GM19395 (cell line): ENCODE measurements around the gene MTARC2.

Experiments
- ATAC-seq: cut with Tn5 transposase; IDR thresholded peaks from one replicate; pipeline ENCODE4 v1.9.1; 2021; ENCODE audit warnings: mild to moderate bottlenecking, moderate library complexity; ENCODE audit not compliant: unreplicated experiment

MTARC2 gene

DNA sequence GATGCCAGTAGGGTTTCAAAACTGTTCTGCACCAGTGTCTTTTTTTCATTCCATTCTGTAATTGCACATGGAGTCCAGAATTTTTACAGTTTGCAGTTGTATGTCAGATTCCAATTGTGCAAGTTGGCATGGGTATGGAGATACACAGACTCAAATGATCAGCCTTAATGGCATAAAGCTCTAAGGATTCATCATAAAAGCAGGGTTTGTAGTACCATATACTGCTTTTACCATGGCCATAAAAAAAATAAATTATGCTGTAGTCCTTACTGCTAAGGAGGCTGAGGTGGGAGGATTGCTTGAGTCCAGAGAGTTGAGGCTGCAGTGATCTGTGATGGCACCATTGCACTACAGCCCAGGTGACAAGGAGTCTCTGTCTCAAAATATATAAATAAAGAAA lies 48.9 kb downstream of the MTARC2 start:
- no peak for ATAC-seq

DNA sequence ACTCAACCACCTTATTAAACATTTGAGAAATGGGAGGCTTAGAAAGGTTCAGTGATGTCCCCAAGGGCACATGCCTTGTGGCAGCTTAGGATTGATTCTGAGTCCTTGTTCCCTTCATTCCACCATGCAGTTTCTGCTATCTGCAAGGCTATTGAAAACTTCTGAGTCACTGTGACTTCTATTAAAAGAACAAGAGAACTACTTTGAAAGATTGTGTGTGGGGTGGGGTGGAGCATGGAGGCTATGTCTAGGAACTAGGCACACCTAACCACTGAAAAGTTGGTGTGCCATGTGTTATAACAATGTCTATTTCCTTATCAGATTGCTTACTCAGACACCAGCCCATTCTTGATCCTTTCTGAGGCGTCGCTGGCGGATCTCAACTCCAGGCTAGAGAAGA lies 49.4 kb downstream of the MTARC2 start:
- no peak for ATAC-seq

DNA sequence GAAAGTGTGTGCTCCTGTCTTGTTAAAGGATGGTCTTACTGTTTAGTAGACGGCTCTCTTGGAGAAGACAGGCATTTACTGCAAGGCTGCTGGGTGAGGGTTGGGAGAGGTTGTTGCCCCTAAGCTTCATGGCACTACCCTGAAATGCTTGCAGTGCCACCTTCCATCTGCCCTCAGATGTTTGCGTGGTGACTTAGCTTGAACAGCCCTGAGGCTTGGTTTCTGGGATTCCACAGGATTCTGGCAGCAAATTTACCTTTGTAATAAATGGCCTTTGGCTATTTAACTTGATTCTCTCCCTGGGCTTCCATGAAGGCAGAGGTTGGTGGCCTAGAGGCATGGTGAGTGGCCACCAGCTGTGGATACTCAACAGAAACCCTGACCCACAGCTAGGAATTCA lies 50.2 kb downstream of the MTARC2 start:
- no peak for ATAC-seq

DNA sequence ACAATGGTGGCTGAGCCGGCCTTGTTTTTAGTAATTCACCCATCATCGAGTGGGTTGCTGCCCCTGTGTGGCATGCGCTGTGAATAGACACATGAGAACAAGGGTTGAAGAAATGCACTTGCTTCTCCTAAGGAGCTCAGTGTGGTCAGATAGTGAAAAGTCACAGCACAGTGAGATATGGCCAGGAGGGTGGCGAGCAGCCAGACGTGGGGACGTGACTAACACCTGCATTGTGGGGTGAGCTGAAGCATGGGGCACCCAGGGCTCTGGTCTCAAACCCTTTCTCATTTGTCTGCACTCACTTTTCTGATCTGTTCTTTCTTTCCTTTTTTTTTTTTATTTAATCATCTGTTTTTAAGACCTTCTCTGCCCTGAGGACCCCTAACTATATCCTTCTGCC lies 52.1 kb downstream of the MTARC2 start:
- ATAC-seq, result no peak

DNA sequence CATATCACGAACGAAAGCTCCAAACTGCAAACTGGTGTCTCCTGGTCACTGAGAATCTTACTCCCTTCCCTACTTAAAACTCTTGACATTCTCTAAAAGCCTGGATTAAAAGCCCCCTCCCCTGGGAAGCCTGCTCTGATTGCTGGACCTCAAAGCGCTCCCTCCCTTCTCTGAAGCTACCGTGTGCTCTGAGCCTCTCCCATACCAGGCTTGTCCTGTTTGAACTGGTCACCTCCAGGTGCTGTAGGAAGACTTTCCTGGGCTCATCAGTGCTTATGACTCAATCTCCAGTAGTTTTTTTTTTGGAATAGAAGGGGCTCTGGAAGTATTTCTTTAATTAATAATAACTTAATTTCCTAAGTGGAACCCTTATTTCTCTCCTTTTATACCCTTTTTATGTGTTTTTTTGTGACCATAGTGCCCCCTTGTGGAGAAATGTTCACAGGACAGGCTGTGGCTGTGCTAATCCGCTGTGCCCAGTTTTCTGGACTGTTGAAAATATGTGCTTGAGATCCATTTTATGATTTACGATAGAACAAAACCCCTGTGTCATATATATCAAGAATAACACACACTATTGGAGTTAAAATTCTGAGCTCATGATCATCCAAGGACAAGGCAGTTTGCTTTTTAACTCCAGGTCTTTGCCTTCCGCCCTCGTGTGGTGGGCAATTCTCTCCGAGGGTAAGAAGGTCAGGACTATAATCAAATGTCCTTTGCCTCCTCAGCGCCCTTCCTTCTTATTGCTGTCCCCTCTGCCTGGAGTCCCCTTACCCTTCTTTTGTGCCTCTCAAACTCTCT lies 55.5 kb downstream of the MTARC2 start:
- peak; percentile 73 for ATAC-seq

DNA sequence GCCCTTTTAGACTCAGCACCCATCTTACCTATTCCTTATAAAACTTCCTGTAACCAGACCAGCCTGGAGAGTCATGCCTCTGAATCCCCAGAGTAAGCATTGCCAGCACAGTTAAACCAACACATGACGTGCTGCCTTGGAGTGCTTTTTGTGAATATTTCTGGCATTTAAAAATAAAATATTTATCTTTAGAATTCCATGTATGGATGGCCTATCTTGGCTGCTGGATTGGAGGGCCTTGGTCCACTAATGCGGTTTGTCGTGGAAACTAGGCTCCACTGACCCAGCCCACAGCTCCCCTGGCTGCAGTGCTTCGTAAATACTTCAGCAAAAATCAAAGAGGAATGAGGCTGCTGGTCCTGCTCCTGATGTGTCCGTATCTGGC lies 56.1 kb downstream of the MTARC2 start:
- no peak for ATAC-seq

DNA sequence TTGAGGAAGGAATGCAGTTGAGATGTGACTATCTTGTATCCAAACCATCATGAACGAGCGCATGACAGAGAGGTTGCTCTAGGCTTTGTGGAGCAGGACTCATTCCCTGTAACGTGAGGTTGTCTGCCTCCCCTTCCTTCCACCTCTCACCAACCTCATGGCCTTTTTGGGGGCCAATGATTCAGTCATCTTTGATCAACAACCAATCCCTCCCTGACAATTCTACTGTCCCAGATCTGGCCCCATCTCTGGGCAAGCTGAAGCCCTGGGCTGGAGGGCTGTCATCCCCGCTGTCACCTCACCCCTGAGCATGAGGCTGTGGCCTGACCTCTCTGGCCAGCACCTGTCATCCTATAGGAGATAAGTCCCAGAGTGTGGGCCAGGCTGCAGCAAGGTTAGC lies 58.3 kb downstream of the MTARC2 start:
- ATAC-seq, result no peak

DNA sequence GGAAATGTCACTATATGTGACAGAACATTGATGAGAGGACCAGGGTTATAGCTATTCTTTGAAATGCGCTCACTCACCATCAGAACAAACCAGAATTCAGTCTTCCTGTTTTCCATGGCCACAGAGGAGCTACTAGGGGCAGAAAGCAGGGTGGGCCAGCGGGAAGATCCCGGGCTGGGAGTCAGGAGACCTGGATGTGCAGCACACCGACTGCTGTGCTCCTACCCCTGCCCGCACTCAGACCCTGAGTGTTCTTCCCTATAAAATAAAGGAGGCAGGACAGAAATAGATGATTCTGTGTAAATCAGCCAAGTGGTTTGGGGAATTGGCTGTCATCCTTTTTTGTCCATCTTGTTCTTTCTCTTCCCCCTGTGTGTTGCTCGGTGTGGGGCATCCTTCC lies 59.6 kb downstream of the MTARC2 start:
- ATAC-seq, result no peak

DNA sequence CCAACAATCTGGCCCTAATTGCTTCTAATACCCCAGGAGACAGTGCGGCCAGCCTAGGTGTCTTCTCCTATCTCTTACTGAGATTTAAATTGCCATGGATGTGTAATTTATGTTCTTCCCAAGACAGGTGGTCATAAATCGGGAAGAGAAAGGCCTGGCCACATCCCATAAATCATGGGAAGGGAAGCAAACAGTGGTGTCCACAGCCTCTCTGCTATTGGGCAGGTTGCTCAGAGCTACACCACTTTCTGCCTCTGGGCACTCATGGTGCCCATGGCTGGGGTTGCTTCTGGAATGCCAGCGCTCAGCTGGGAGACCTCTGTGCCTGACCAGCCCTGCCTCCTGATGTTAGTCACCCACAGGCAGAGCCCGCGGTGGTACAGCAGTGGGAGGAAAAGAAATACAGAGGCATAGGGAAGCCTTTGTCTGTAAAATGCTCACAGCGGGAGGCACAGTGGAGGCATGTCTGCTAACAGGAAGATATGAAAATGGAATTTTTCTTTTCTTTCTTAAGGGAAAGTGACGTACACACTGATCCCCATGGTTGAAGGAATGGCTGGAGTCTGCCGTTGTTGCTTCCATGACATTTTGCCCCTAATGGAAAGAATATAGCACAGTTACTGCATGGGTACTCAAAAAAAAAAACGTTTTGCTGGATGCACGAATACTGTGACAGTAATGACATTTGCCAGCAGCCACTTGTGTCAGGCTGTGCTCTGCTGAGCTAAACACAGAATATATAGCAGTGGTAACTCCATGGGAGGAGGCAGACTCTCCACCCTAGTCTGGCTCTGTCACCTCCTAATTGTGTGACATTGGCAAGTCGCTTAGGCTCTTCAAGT lies 60.4 kb downstream of the MTARC2 start:
- ATAC-seq, result no peak

DNA sequence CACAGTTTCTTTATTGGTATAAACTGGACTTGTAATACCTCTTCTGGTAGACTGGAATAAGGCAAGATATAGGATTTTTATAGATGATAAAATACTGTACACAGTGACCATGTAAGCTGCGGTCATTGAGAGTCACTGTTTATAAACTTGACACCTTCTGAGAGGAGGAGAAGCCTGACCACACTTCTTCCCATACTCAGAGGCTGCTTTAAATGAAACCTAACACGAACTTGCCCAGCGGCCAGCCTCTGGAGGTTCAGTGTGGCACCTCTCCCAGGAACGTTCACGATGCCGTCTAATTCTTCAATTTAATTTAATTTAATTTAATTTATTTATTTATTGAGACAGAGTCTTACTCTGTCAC lies 61.0 kb downstream of the MTARC2 start:
- no peak for ATAC-seq

DNA sequence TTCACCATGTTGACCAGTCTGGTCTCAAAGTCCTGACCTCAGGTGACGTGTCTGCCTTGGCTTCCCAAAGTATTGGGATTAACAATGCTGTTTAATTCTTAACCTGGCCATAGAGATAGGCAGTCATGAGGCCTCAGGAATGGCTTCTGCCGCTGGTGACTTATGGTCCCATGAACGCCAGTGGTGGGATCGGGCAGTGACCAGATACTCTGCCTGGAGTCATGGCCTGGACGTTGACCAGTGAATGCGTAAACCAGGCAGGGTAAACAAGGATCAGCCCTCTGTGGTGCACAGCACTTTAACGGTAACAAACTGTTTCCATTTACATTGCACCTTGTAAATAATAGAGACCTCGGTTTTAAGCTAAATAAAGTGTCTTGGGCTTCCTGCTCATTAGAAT lies 61.6 kb downstream of the MTARC2 start:
- peak; percentile 27 for ATAC-seq

DNA sequence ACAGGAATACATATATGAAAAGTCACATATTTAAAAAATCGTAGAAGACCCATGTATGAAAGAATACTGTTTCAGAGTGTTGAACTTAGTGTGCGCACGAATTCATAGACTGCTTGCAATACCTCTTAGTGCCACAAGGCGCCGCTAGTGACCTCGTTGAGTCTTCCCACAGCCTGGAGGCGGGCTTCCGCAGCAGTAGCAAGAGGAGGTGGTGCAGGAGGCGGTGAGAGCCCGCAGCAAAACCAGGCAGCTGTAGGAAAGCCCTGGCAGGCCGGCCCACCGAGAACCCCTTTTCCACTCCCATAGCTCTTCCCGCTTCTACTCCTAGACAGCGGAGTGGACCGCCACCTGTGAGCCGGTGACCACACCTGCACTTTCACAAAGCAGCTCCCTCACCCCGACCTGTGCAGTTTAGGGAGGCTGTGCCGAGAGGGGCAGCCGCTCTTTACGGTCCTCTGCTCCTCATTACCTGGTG lies 62.1 kb downstream of the MTARC2 start:
- peak; percentile 94 for ATAC-seq

DNA sequence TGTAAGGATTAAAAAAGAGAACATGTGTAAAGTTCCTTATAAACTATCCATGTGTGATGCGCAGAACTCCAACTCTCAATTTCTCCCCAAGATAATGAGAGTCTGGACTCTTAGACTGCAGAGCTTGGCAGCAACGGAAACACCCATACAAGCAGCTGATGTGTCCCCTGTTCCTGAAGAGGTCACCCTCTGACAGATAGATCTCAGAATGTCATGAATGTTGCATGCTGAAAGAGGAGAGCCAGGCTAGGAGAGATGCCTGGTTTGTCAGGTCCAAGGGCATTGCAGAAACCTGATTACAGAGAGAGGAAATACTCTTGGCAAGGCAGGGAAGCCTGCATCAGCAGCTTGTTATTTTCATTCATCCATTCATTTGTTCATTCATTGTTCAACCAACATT lies 62.8 kb downstream of the MTARC2 start:
- ATAC-seq, result no peak

DNA sequence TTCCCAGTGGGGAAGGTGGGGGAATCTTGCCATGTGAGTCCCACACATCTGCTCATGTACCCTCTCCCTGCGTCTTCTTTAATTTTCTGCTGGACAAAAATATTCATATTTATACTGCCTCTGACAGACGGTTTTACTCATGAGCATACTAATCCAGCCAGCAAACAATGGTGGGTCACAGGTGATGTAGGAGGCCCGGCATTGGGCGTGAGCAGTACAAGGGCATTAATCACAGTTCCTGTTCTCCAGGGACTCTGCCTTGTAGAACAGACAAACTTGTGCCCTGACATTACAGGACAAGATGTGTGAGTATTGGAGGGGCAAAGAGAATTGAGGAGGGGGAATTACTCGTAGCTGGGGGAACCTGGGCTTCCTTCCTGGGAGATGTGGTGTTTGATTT lies 63.6 kb downstream of the MTARC2 start:
- no peak for ATAC-seq

DNA sequence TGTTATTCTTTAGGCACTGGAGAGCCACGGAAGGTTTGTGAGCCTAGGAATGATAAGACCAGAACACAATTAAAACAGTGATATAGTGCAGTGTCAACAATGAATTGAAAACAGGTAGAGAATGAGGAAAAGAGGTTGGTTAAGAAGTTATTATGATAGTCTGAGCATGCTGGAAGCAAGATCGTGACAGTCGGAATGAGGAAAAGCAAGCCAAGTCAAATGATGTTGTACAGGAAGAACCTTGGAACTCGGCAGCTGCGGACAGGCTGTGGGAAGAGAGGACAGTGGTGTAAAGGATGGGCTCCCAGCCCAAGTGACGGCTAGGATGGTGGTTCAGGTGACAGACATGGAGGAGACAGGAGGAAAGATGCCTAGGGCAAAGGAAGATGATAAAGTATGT lies 64.2 kb downstream of the MTARC2 start:
- ATAC-seq, result no peak

DNA sequence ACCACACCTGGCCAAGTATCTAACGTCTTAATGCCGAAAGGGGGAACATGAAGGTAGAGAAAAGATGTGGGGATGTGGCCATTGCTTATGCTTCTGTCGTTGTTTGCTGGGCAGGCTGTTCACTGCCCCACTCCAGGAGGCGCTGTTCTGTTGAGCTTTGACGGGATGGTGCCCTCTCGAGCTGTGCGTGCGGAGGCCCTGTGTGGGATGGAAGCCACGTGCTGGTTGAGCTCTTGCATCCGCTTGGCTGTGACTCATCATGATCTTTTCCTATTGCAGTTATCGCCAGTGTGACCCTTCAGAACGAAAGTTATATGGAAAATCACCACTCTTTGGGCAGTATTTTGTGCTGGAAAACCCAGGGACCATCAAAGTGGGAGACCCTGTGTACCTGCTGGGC lies 64.9 kb downstream of the MTARC2 start:
- no peak for ATAC-seq

DNA sequence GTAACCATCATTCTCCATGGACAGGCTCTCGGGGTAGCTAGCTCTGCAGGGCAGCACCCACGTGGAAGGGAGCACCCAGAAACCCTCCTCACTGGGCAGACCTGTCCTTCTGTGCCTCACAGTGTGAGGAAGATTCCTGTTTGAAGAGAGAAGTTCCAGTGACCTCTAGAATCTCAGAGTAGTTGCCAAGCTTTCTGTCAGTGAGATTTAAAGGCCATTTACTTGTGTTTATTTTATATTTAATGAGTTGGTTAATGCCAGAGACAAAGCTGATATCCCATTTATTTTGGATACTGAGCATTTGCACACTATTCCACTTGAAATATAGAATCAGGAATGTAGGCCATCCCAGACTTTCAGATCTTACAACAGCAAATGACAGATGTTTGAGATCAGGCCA lies 67.3 kb downstream of the MTARC2 start:
- ATAC-seq, result no peak

DNA sequence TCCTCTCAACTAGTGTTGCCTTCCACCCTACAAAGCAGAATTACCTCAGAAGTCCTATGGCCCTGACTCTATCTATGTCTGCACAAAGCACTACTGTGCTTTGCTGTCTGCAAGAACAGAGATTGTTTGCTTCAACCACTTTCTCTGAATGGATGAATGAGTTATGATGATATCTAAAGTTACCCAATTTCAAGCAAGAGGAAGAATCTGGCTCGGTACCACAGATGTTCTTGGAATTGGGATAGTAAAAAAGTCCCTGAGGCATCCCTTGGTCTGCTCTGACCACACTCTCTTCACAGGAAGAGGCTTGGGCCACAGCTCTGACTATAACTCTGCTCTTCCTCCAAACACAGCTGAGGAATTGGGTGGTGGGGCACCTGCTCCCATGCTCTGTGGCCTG lies 69.8 kb downstream of the MTARC2 start:
- ATAC-seq, result no peak

DNA sequence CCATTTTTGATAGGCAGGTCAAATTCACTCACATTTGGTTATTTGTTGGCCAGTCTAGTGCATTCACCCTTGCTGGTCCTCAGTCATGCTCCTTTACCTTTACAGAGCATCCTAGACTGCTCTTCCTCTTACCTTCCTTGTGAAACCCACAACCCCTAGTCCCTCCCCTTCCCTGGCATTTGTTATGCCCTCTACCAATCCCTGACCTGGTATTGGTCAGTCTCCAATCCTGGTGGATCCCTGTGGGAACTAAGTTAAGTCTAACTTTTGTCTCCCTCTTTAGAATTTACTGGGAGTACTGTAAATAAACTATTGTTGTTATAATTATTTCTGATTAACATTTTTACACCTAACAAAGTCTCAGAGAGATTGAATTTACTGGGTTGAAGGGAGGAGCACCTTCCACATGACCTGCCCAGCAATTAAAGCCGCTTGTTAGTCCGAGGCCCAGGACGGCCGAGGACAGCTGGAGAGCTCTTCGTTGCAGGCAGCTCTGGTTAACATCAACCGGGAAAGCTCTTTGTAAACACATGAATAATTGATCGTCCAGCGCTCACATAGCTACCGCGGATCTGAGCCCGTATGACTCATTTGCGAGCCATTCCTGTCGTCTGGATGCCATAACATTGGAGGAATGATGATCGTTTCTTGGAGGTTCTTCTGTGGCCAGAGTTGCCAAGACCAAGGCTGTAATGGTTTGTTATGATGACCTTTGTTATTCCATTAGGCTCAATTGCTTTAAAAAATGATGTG lies 70.5 kb downstream of the MTARC2 start:
- no peak for ATAC-seq

DNA sequence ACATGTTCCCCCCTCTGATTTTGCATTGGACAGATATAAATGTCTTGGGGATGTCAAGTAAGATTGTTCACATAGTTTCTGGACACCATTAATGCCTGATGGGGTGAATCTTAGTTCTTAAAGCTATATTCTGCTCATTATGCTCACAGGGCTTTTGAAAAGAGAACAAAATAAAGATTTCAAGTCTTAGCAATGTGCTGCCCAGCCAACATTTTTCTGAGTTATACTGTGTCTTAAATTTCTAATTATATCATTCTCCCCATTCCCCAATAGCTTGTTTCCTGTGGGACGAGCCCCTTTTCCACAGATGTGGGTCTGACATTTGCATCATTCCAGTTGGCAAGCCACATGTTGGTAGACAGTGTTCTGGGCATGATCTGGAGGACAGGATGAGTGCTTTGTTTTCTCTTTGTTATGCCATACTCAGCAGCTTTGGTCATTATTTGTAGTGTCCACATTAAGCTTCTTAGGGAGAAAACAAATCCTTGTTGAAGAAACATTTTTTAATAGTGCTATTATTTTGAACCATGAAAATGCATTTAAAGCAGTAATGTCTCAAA lies 71.4 kb downstream of the MTARC2 start:
- no peak for ATAC-seq
